ENCODE data around the gene PXMP2. TPM values are rescaled to one million over a fixed set of nuclear protein-coding genes. Genes with fewer than 3 reads are reported as not detected.
A peak's percentile ranks its signal among the peaks of the same experiment; 100 is the strongest.
"Not testable (repeated sequence)": the region's sequence is repeated elsewhere in the genome, so short reads cannot be mapped to it uniquely, and the experiment has no call there.

PXMP2 gene
- polyA plus RNA-seq, 5 donors, result 36.6 to 53.8 (median 41.9) TPM

- DNase-seq, result no peak
Measured at GRCh38 chr12:132689227-132689626, 1.8 kb downstream of the PXMP2 start.

- no peak for DNase-seq
Measured at GRCh38 chr12:132690112-132690511, 2.7 kb downstream of the PXMP2 start.

GRCh38 chr12:132692030-132692429 lies 4.6 kb downstream of the PXMP2 start:
- DNase-seq, result not testable (repeated sequence)

- DNase-seq, result not testable (repeated sequence)
Measured at GRCh38 chr12:132694888-132695287, 7.5 kb downstream of the PXMP2 start.

GRCh38 chr12:132695431-132695830 lies 8.0 kb downstream of the PXMP2 start:
- no peak for DNase-seq

- DNase-seq, result no peak
Measured at GRCh38 chr12:132698341-132698740, 11.0 kb downstream of the PXMP2 start.

GRCh38 chr12:132700212-132700822 lies 12.9 kb downstream of the PXMP2 start:
- no peak for DNase-seq

- DNase-seq, result no peak
Measured at GRCh38 chr12:132702640-132703039, 15.3 kb downstream of the PXMP2 start.

- no peak for DNase-seq
Measured at GRCh38 chr12:132703641-132704040, 16.3 kb downstream of the PXMP2 start.

- DNase-seq, result no peak
Measured at GRCh38 chr12:132707241-132707640, 19.9 kb downstream of the PXMP2 start.

- no peak for DNase-seq
Measured at GRCh38 chr12:132708150-132708549, 20.8 kb downstream of the PXMP2 start.

GRCh38 chr12:132710043-132710404 lies 22.6 kb downstream of the PXMP2 start:
- DNase-seq, result no peak

GRCh38 chr12:132710405-132711079 lies 23.2 kb downstream of the PXMP2 start, which contains the start of gene PGAM5:
TSS of gene PGAM5 (plus strand) at chr12:132710842. CDS start at chr12:132710877, 35 bp downstream.
- peak; percentile 79 to 83 for DNase-seq

- no peak for DNase-seq
Measured at GRCh38 chr12:132711080-132711843, 23.9 kb downstream of the PXMP2 start.

- DNase-seq, result no peak
Measured at GRCh38 chr12:132713123-132713522, 25.7 kb downstream of the PXMP2 start.

GRCh38 chr12:132715874-132716273 lies 28.5 kb downstream of the PXMP2 start:
- no peak for DNase-seq

GRCh38 chr12:132716356-132716755 lies 29.0 kb downstream of the PXMP2 start:
- no peak for DNase-seq

GRCh38 chr12:132717011-132717410 lies 29.6 kb downstream of the PXMP2 start:
- DNase-seq, result no peak

- no peak for DNase-seq
Measured at GRCh38 chr12:132717531-132718387, 30.4 kb downstream of the PXMP2 start.

GRCh38 chr12:132718644-132719043 lies 31.3 kb downstream of the PXMP2 start:
- no peak for DNase-seq

- DNase-seq, result no peak
Measured at GRCh38 chr12:132719141-132719953, 32.0 kb downstream of the PXMP2 start.
